OCI-LY1 (cell line): ENCODE measurements around the gene CYB561A3.

Experiments
- H2AFZ ChIP-seq: fragments of 200-600 bp; sonication (generic), shearing (Covaris generic); 2 replicates; pipeline ENCODE4 v1.6.0; 2014; ENCODE audit warnings: antibody characterized with exemption, mild to moderate bottlenecking, low read length
- H3F3A ChIP-seq: fragments of 200-600 bp; sonication (generic), shearing (Covaris generic); 2 replicates; pipeline ENCODE4 v1.6.0; 2014; ENCODE audit warnings: mild to moderate bottlenecking, antibody characterized with exemption, low read length, moderate library complexity; ENCODE audit not compliant: insufficient read depth
- H3K27ac ChIP-seq: fragments of 200-600 bp; sonication (generic); 2 replicates; pipeline ENCODE4 v1.5.1; 2014; ENCODE audit warnings: low read length, mixed run types, mild to moderate bottlenecking, low read depth; ENCODE audit not compliant: poor library complexity, severe bottlenecking
- H3K27me3 ChIP-seq: fragments of 200-600 bp; sonication (generic); 2 replicates; pipeline ENCODE4 v1.6.0; 2014; ENCODE audit warnings: antibody characterized with exemption, mild to moderate bottlenecking, low read length, moderate library complexity; ENCODE audit not compliant: insufficient read depth
- H3K36me3 ChIP-seq: fragments of 200-600 bp; sonication (generic); 2 replicates; pipeline ENCODE4 v1.6.1; 2014; ENCODE audit warnings: mild to moderate bottlenecking, antibody characterized with exemption, low read length, moderate library complexity, mixed read lengths; ENCODE audit not compliant: insufficient read depth
- H3K4me1 ChIP-seq: fragments of 200-600 bp; sonication (generic); 2 replicates; pipeline ENCODE4 v1.5.1; 2014; ENCODE audit warnings: mild to moderate bottlenecking, low read length, moderate library complexity; ENCODE audit not compliant: insufficient read depth, severe bottlenecking
- H3K4me2 ChIP-seq: fragments of 200-600 bp; sonication (generic), shearing (Covaris generic); 2 replicates; pipeline ENCODE4 v1.6.1; 2014; ENCODE audit warnings: low read length
- H3K4me3 ChIP-seq: fragments of 200-600 bp; sonication (generic); 2 replicates; pipeline ENCODE4 v1.5.1; 2014; ENCODE audit warnings: low read length, low read depth, mild to moderate bottlenecking, mixed read lengths; ENCODE audit not compliant: poor library complexity, severe bottlenecking
- H3K79me2 ChIP-seq: fragments of 200-600 bp; shearing (Covaris generic); 2 replicates; pipeline ENCODE4 v1.6.1; 2016; ENCODE audit warnings: mixed run types, low read length, mixed read lengths; ENCODE audit not compliant: insufficient read depth
- H3K9ac ChIP-seq: fragments of 200-600 bp; sonication (generic), shearing (Covaris generic); 2 replicates; pipeline ENCODE4 v1.6.1; 2014; ENCODE audit warnings: mild to moderate bottlenecking, low read length, mixed read lengths
- H3K9me2 ChIP-seq: fragments of 200-600 bp; sonication (generic), shearing (Covaris generic); 2 replicates; pipeline ENCODE4 v1.6.1; 2014; ENCODE audit warnings: low read depth, mild to moderate bottlenecking, low read length, mixed read lengths
- H3K9me3 ChIP-seq: fragments of 200-600 bp; shearing (Covaris generic); 2 replicates; pipeline ENCODE4 v1.6.1; 2014; ENCODE audit warnings: low read length, mixed read lengths
- H4K20me1 ChIP-seq: fragments of 200-600 bp; sonication (generic), shearing (Covaris generic); 2 replicates; pipeline ENCODE4 v1.6.0; 2016; ENCODE audit warnings: mild to moderate bottlenecking, low read length; ENCODE audit not compliant: insufficient read depth
- CTCF ChIP-seq: fragments of 200-600 bp; sonication (generic), shearing (Covaris generic); IDR thresholded peaks from 2 replicates; pipeline ENCODE4 v1.5.1; 2017; ENCODE audit warnings: mild to moderate bottlenecking, antibody characterized with exemption, low read length, moderate library complexity, mixed read lengths
- EZH2 ChIP-seq: fragments of 200-600 bp; sonication (generic), shearing (Covaris generic); IDR thresholded peaks from 2 replicates; pipeline ENCODE4 v1.8.0; 2017; ENCODE audit warnings: borderline replicate concordance, mixed run types, mild to moderate bottlenecking, antibody characterized with exemption, low read length, moderate library complexity, mixed read lengths

The CYB561A3 gene

GRCh38 chr11:61349189-61349751 is 12.4 kb downstream of the CYB561A3 start:
- Histone ChIP-seq H3K27me3 (no peaks in the 10 kb centered on the region), H3K79me2 (no peaks in the 10 kb centered on the region), H3K4me3 (no peak overlapping the region), H3K4me2 (no peak overlapping the region), H4K20me1 (no peaks in the 10 kb centered on the region), H3K36me3 (peaks cover 93% of the 10 kb centered on the region), H3K9me2 (no peaks in the 10 kb centered on the region), H2AFZ (no peak overlapping the region), H3K27ac (no peak overlapping the region), H3K9ac (no peak overlapping the region), H3F3A (no peaks in the 10 kb centered on the region; the same call in 1 of the 2 replicates), H3K9me3 (no peaks in the 10 kb centered on the region), H3K4me1 (peaks cover 9% of the 10 kb centered on the region)
- TF ChIP-seq CTCF, result no peak
- no peak for TF ChIP-seq EZH2

- Histone ChIP-seq H4K20me1 (no peaks in the 10 kb centered on the region), H3K9ac (no peak overlapping the region), H3K9me3 (no peaks in the 10 kb centered on the region), H2AFZ (no peak overlapping the region), H3F3A (no peaks in the 10 kb centered on the region; the same call in 1 of the 2 replicates), H3K27ac (peak overlapping the region; percentile 19), H3K9me2 (no peaks in the 10 kb centered on the region), H3K27me3 (no peaks in the 10 kb centered on the region), H3K4me3 (no peak overlapping the region), H3K4me2 (no peak overlapping the region), H3K4me1 (no peaks in the 10 kb centered on the region), H3K79me2 (no peaks in the 10 kb centered on the region), H3K36me3 (peaks cover 91% of the 10 kb centered on the region)
- TF ChIP-seq CTCF (no peak), EZH2 (no peak)
Measured at GRCh38 chr11:61347916-61348461, 13.7 kb downstream of the CYB561A3 start.

- no peaks in the 10 kb centered on the region; the same call in 1 of the 2 replicates for H3F3A ChIP-seq
- peaks cover 86% of the 10 kb centered on the region for H3K36me3 ChIP-seq
- H3K9me2 ChIP-seq, result no peaks in the 10 kb centered on the region
- no peaks in the 10 kb centered on the region for H3K27me3 ChIP-seq
- H3K4me2 ChIP-seq, result no peak overlapping the region
- TF ChIP-seq CTCF, result no peak
- TF ChIP-seq EZH2, result no peak
- no peaks in the 10 kb centered on the region for H3K4me1 ChIP-seq
- no peaks in the 10 kb centered on the region for H4K20me1 ChIP-seq
- H2AFZ ChIP-seq, result no peak overlapping the region
- H3K9me3 ChIP-seq, result no peaks in the 10 kb centered on the region
- peak overlapping the region; percentile 18 for H3K27ac ChIP-seq
- H3K79me2 ChIP-seq, result no peaks in the 10 kb centered on the region
- H3K4me3 ChIP-seq, result no peak overlapping the region
- no peak overlapping the region for H3K9ac ChIP-seq
Measured at GRCh38 chr11:61345954-61346843, 15.5 kb downstream of the CYB561A3 start.
